ENCODE measurements around the gene TVP23A. TPM values are rescaled to one million over a fixed set of nuclear protein-coding genes. Genes with fewer than 3 reads are reported as not detected.

Gene TVP23A
- total RNA-seq, 1 donor from 2014 or later, result not detected

DNA sequence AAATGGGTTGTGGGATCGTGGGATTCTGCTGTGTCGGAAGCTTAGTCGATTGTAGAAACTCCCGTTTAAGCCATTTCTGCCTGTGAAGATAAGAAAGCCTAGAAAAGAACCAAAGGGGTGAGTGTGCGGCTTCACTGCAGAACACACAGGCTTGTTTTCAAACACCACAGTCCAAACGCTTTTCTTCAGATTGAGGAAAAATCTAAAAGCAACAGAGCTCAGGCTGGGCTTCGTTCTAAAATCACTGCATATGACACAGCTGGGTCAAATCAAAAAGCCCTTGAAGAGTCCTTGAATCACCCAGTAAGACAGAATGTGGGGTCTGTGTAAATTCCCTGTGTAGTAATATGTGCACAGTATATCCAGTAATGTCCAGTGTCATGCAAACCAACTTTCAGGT, 49.2 kb downstream of the TVP23A start:
- no peak for TF ChIP-seq CTCF (IDR thresholded peaks at IDR 0.05)

GRCh38 chr16:10767127-10767526, 51.5 kb downstream of the TVP23A start:
- Mint-ChIP-seq H3K27ac (ENCODE audit: unreplicated experiment) (no peak overlapping the region), H3K36me3 (ENCODE audit: unreplicated experiment) (peaks cover 20% of the 10 kb centered on the region), H3K9me3 (ENCODE audit: unreplicated experiment) (no peaks in the 10 kb centered on the region), H3K4me3 (ENCODE audit: unreplicated experiment) (no peak overlapping the region), H3K4me1 (ENCODE audit: unreplicated experiment) (no peaks in the 10 kb centered on the region), H3K27me3 (ENCODE audit: unreplicated experiment) (no peaks in the 10 kb centered on the region)
- no peak for TF ChIP-seq CTCF (IDR thresholded peaks at IDR 0.05)
- DNase-seq (ENCODE audit: extremely low spot score, unreplicated experiment), result no peak

More for the DNA sequence above, 49.2 kb downstream of the TVP23A start:
- H3K27me3 Mint-ChIP-seq (ENCODE audit: unreplicated experiment), result no peaks in the 10 kb centered on the region
- no peak overlapping the region for H3K27ac Mint-ChIP-seq (ENCODE audit: unreplicated experiment)
- peaks cover 6% of the 10 kb centered on the region for H3K36me3 Mint-ChIP-seq (ENCODE audit: unreplicated experiment)
- no peaks in the 10 kb centered on the region for H3K4me1 Mint-ChIP-seq (ENCODE audit: unreplicated experiment)
- no peaks in the 10 kb centered on the region for H3K9me3 Mint-ChIP-seq (ENCODE audit: unreplicated experiment)
- no peak overlapping the region for H3K4me3 Mint-ChIP-seq (ENCODE audit: unreplicated experiment)
- DNase-seq (ENCODE audit: extremely low spot score, unreplicated experiment), result no peak

DNA sequence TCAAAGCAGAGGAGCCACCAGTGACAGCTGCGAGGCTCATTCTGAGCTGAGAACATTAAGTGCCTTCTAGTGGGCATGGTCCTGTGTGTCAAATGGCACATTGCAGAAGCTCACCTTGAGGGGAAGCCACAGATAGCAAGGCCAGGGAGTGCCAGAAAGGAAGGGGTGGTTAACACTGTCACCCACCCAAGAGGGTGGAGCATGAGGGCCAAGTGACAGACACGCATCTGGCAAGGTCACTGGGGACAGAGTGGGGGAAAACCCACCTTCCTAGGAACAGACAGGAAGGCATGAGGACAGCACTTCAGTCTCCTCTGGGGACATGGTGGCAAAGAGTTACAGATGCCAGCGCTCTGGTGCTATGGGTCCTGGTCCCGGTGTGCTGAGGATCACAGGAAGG, 52.8 kb downstream of the TVP23A start:
- Mint-ChIP-seq H3K4me3 (ENCODE audit: unreplicated experiment) (no peak overlapping the region), H3K27me3 (ENCODE audit: unreplicated experiment) (no peaks in the 10 kb centered on the region), H3K4me1 (ENCODE audit: unreplicated experiment) (no peaks in the 10 kb centered on the region), H3K36me3 (ENCODE audit: unreplicated experiment) (peaks cover 30% of the 10 kb centered on the region), H3K9me3 (ENCODE audit: unreplicated experiment) (no peaks in the 10 kb centered on the region), H3K27ac (ENCODE audit: unreplicated experiment) (no peak overlapping the region)
- no peak for TF ChIP-seq CTCF (IDR thresholded peaks at IDR 0.05)
- DNase-seq (ENCODE audit: extremely low spot score, unreplicated experiment), result no peak

DNA sequence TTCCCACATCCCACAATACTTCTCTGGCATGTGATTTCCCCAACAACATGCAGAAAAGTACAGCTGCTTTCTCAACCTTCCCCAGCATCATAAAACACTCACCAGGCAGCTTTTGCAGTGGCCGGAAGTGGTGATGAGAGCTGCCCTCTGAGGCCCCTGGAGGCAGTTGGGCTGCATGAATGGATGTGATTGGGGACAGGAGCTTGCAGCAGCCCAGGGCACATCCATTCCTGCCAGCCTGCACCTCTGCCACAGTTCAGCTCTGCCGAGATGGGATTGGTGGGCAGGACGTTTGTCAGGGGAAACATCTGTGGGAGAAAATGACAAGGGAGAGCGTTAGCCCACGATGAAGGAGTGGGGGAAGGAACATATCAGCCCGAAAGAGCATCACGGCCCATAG, 55.1 kb downstream of the TVP23A start:
- H3K36me3 Mint-ChIP-seq (ENCODE audit: unreplicated experiment), result peaks cover 49% of the 10 kb centered on the region
- no peaks in the 10 kb centered on the region for H3K9me3 Mint-ChIP-seq (ENCODE audit: unreplicated experiment)
- H3K27ac Mint-ChIP-seq (ENCODE audit: unreplicated experiment), result no peak overlapping the region
- no peaks in the 10 kb centered on the region for H3K27me3 Mint-ChIP-seq (ENCODE audit: unreplicated experiment)
- no peaks in the 10 kb centered on the region for H3K4me1 Mint-ChIP-seq (ENCODE audit: unreplicated experiment)
- no peak for TF ChIP-seq CTCF (IDR thresholded peaks at IDR 0.05)
- no peak for DNase-seq (ENCODE audit: extremely low spot score, unreplicated experiment)
- no peak overlapping the region for H3K4me3 Mint-ChIP-seq (ENCODE audit: unreplicated experiment)

- Mint-ChIP-seq H3K27me3 (ENCODE audit: unreplicated experiment) (no peaks in the 10 kb centered on the region), H3K36me3 (ENCODE audit: unreplicated experiment) (peaks cover 54% of the 10 kb centered on the region), H3K27ac (ENCODE audit: unreplicated experiment) (no peak overlapping the region), H3K4me1 (ENCODE audit: unreplicated experiment) (no peaks in the 10 kb centered on the region), H3K9me3 (ENCODE audit: unreplicated experiment) (no peaks in the 10 kb centered on the region), H3K4me3 (ENCODE audit: unreplicated experiment) (no peak overlapping the region)
- TF ChIP-seq CTCF (IDR thresholded peaks at IDR 0.05), result no peak
- DNase-seq (ENCODE audit: extremely low spot score, unreplicated experiment), result no peak
Observed at GRCh38 chr16:10762336-10763016, 56.1 kb downstream of the TVP23A start.
